ENCODE measurements around the gene NOTCH3.

DNA sequence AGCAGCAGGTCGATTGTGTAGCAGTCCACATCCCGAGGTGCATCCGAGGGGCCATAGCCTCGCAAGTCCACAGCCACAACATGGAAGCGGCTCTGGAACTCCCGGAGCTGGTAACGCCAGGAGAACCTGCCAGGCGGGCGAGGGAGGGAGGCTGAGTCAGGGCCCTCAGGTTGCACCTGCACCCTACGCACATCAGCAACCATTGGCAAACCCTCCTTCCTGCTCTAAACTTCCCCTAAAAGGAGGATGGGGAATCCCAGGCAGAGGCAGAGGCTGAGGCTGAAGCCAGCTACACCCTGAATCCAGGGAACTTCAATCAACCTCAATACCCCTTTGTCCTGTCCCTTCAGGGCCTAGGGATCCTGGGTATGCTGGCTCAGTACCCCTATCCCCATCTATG, 30.5 kb upstream of the NOTCH3 start:
- TF ChIP-seq POLR2A (IDR thresholded peaks at IDR 0.05), result no peak
- TF ChIP-seq, protein P1, sequence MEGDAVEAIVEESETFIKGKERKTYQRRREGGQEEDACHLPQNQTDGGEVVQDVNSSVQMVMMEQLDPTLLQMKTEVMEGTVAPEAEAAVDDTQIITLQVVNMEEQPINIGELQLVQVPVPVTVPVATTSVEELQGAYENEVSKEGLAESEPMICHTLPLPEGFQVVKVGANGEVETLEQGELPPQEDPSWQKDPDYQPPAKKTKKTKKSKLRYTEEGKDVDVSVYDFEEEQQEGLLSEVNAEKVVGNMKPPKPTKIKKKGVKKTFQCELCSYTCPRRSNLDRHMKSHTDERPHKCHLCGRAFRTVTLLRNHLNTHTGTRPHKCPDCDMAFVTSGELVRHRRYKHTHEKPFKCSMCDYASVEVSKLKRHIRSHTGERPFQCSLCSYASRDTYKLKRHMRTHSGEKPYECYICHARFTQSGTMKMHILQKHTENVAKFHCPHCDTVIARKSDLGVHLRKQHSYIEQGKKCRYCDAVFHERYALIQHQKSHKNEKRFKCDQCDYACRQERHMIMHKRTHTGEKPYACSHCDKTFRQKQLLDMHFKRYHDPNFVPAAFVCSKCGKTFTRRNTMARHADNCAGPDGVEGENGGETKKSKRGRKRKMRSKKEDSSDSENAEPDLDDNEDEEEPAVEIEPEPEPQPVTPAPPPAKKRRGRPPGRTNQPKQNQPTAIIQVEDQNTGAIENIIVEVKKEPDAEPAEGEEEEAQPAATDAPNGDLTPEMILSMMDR (IDR thresholded peaks at IDR 0.05 in 4 of 5, conservative IDR thresholded peaks at IDR 0.05 in 1 of 5), result no peak

All from gastrocnemius medialis (tissue), 4 donors.